Measurements from ENCODE around the gene ZMYM2.

DNA sequence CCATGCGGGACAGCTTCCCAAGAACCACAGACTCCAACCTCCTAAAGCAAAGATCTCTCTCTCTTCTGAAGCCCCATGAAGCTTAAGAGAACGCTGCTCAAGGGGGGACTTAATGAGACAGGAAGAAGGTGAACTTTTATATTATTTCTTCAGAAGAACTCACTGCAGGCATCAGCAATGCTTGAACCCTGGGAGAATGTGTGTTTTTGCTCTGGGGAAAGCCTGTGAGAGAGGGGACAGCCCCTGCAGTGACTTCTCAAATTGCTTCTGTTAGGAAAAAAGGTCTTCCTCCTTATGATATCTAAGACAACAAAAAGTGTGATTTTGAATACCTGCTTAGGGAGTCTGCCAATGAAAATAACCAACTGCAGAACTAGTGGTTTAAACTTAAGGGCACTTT lies 179.3 kb downstream of the ZMYM2 start:
- TF ChIP-seq, protein P1, sequence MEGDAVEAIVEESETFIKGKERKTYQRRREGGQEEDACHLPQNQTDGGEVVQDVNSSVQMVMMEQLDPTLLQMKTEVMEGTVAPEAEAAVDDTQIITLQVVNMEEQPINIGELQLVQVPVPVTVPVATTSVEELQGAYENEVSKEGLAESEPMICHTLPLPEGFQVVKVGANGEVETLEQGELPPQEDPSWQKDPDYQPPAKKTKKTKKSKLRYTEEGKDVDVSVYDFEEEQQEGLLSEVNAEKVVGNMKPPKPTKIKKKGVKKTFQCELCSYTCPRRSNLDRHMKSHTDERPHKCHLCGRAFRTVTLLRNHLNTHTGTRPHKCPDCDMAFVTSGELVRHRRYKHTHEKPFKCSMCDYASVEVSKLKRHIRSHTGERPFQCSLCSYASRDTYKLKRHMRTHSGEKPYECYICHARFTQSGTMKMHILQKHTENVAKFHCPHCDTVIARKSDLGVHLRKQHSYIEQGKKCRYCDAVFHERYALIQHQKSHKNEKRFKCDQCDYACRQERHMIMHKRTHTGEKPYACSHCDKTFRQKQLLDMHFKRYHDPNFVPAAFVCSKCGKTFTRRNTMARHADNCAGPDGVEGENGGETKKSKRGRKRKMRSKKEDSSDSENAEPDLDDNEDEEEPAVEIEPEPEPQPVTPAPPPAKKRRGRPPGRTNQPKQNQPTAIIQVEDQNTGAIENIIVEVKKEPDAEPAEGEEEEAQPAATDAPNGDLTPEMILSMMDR (IDR thresholded peaks at IDR 0.05; ENCODE audit: insufficient read depth, low read depth, low read length), result no peak
- TF ChIP-seq EZH2 (IDR thresholded peaks at IDR 0.05; ENCODE audit: insufficient read depth, low read length), result no peak

All from astrocyte (in vitro differentiated cells and primary cell).